Mesenchymal stem cell (in vitro differentiated cells and primary cell): ENCODE measurements around the gene HEXB.

Experiments
- DNase-seq: peaks from one replicate; pipeline ENCODE4 v3.0.0-alpha.2; 2013
- H2AFZ ChIP-seq: one replicate; pipeline ENCODE4 v1.6.1; 2013; ENCODE audit warnings: low read depth, mild to moderate bottlenecking, control low read depth, inconsistent platforms, low read length, moderate library complexity
- H2AK5ac ChIP-seq: 2 replicates; pipeline ENCODE4 v1.6.1; 2013; ENCODE audit warnings: low read length, moderate library complexity, mild to moderate bottlenecking, inconsistent platforms; ENCODE audit not compliant: severe bottlenecking
- H2BK120ac ChIP-seq: one replicate; pipeline ENCODE4 v1.6.1; 2013; ENCODE audit warnings: low read depth, mild to moderate bottlenecking, inconsistent platforms, low read length, moderate library complexity
- H2BK12ac ChIP-seq, 2 experiments: one replicate each; pipeline ENCODE4 v1.6.1; 2013; ENCODE audit warnings: inconsistent platforms in 2 of 2, low read length in 2 of 2, mild to moderate bottlenecking in 2 of 2, moderate library complexity in 2 of 2, control low read depth in 1 of 2
- H2BK15ac ChIP-seq: one replicate; pipeline ENCODE4 v1.6.1; 2013; ENCODE audit warnings: mild to moderate bottlenecking, low read depth, inconsistent platforms; ENCODE audit not compliant: poor library complexity, severe bottlenecking
- H2BK5ac ChIP-seq: 2 replicates; pipeline ENCODE4 v1.6.1; 2013; ENCODE audit warnings: low read depth, mild to moderate bottlenecking, low read length, control low read depth, inconsistent platforms; ENCODE audit not compliant: poor library complexity, severe bottlenecking
- H3K14ac ChIP-seq, 2 experiments: one replicate each; pipeline ENCODE4 v1.6.1; 2013; ENCODE audit warnings: inconsistent platforms in 2 of 2, low read length in 2 of 2, control low read depth in 1 of 2, mild to moderate bottlenecking in 1 of 2, moderate library complexity in 1 of 2
- H3K18ac ChIP-seq, 2 experiments: one replicate each; pipeline ENCODE4 v1.6.1; 2013; ENCODE audit warnings: inconsistent platforms in 2 of 2, low read length in 2 of 2, control low read depth in 1 of 2, low read depth in 1 of 2, mild to moderate bottlenecking in 1 of 2
- H3K23ac ChIP-seq, 2 experiments: one replicate each; pipeline ENCODE4 v1.6.1; 2013; ENCODE audit warnings: inconsistent platforms in 2 of 2, low read length in 2 of 2, mild to moderate bottlenecking in 2 of 2, moderate library complexity in 2 of 2, control low read depth in 1 of 2
- H3K27ac ChIP-seq: 2 replicates; pipeline ENCODE4 v1.5.1; 2013; ENCODE audit warnings: mild to moderate bottlenecking, moderate library complexity, low read length, control low read depth, inconsistent platforms; ENCODE audit not compliant: poor library complexity, severe bottlenecking
- H3K27me3 ChIP-seq, 2 experiments: 2 replicates each; pipeline versions ENCODE4 v1.6.1 to v1.7.0; 2013; ENCODE audit warnings: low read length in 2 of 2, mild to moderate bottlenecking in 2 of 2, moderate library complexity in 2 of 2, control low read depth in 1 of 2, inconsistent platforms in 1 of 2; ENCODE audit not compliant: control insufficient read depth in 1 of 2, insufficient read depth in 1 of 2
- H3K36me3 ChIP-seq, 2 experiments: 2 replicates each; pipeline versions ENCODE4 v1.6.1 to v1.7.0; 2013; ENCODE audit warnings: low read length in 2 of 2, control low read depth in 1 of 2, inconsistent platforms in 1 of 2, low read depth in 1 of 2, mild to moderate bottlenecking in 1 of 2; ENCODE audit not compliant: insufficient read depth in 2 of 2, control insufficient read depth in 1 of 2
- H3K4ac ChIP-seq, 2 experiments: one replicate each; pipeline ENCODE4 v1.6.1; 2013; ENCODE audit warnings: inconsistent platforms in 2 of 2, low read length in 2 of 2, mild to moderate bottlenecking in 2 of 2, moderate library complexity in 2 of 2, control low read depth in 1 of 2, low read depth in 1 of 2
- H3K4me1 ChIP-seq: 2 replicates; pipeline ENCODE4 v1.6.1; 2013; ENCODE audit warnings: low read depth, low read length, control low read depth; ENCODE audit not compliant: control insufficient read depth, insufficient read depth
- H3K4me2 ChIP-seq: 2 replicates; pipeline ENCODE4 v1.6.1; 2013; ENCODE audit warnings: low read length, mild to moderate bottlenecking, inconsistent platforms; ENCODE audit not compliant: poor library complexity, severe bottlenecking
- H3K4me3 ChIP-seq, 2 experiments: 2 replicates each; pipeline versions ENCODE4 v1.5.1 to v1.7.0; 2013; ENCODE audit warnings: low read length in 2 of 2, mild to moderate bottlenecking in 2 of 2, control low read depth in 1 of 2, low read depth in 1 of 2; ENCODE audit not compliant: insufficient read depth in 1 of 2
- H3K79me1 ChIP-seq: replicated peaks from 2 replicates; pipeline ENCODE4 v1.6.1; 2013; ENCODE audit warnings: mild to moderate bottlenecking, control low read depth, low read length, inconsistent platforms; ENCODE audit not compliant: poor library complexity, severe bottlenecking
- H3K9ac ChIP-seq: 2 replicates; pipeline ENCODE4 v1.7.0; 2013; ENCODE audit warnings: mild to moderate bottlenecking, low read length, moderate library complexity
- H3K9me3 ChIP-seq: 2 replicates; pipeline ENCODE4 v1.7.0; 2013; ENCODE audit warnings: mild to moderate bottlenecking, low read length; ENCODE audit not compliant: control insufficient read depth
- H4K8ac ChIP-seq: one replicate; pipeline ENCODE4 v1.6.1; 2013; ENCODE audit warnings: inconsistent platforms, mild to moderate bottlenecking, low read length, moderate library complexity
- H4K91ac ChIP-seq: one replicate; pipeline ENCODE4 v1.6.1; 2013; ENCODE audit warnings: mild to moderate bottlenecking, low read length, inconsistent platforms
- WGBS: methylation state at CpG from one replicate; pipeline ENCODE4 v1.1.7; 2013; ENCODE audit warnings: mixed read lengths; 5-methylcytosine and 5-hydroxymethylcytosine counted together

HEXB gene

DNA sequence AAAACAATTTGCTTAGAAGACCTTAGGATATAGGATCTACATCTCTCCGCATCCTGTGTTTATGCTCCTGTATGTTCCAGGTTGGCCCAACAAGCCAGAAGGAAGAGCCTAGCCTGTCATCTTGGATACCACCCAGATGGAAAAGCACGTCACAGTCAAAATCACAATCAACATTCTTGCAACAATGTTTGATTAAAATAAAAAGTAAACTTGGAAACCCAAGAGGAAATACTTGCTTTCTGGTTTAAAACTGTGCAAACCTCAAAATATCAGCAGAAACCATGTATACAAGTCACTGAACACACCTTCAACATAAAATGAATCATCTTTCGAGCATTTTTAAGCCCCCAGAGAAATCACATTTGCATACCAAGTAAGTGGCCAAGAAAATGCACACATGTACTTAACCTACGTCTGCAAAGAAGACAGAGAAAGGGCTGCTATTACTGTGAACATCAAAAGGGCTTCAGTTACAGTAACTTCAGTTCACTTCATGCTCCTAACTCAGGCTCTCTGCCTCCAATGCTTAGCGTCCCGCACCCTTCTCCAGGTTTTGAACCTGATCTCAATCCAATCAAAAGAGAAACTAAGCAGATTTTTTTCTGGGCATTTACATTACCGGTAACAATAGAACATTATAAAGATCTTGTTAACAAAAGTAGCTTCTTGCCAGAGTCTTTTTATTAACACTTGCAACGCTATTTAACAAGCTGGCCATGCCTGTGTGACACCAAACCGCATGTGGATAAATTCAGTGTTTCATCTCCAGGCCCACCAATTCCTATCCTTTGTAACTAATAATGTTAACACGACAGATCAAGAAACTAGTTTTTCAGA, 45.8 kb upstream of the HEXB start:
- no peak overlapping the region for H4K8ac ChIP-seq
- peak overlapping the region; percentile 92 to 93 for H3K4me3 ChIP-seq
- H3K9me3 ChIP-seq = no peaks in the 10 kb centered on the region
- no peak overlapping the region for H2AFZ ChIP-seq
- peak overlapping the region in 1 of 2 experiments; percentile 95 for H3K18ac ChIP-seq
- peak overlapping the region; percentile 64 for H2BK15ac ChIP-seq
- H2AK5ac ChIP-seq = no peak overlapping the region
- no peak overlapping the region for H2BK120ac ChIP-seq
- peak; percentile 60 for DNase-seq
- no peak overlapping the region for H3K4ac ChIP-seq
- peak overlapping the region in 1 of 2 experiments; percentile 11 for H2BK12ac ChIP-seq
- H3K4me2 ChIP-seq = peak overlapping the region; percentile 64
- no peaks in the 10 kb centered on the region for H3K79me1 ChIP-seq
- WGBS = 5% methylated on average over 10 of the region's 10 CpGs
- H3K27me3 ChIP-seq = no peaks in the 10 kb centered on the region
- H3K4me1 ChIP-seq = peaks cover 14% of the 10 kb centered on the region
- H3K36me3 ChIP-seq = peaks cover 19 to 20% of the 10 kb centered on the region in 2 experiments
- no peak overlapping the region for H2BK5ac ChIP-seq
- H4K91ac ChIP-seq = no peak overlapping the region
- no peak overlapping the region for H3K14ac ChIP-seq
- no peak overlapping the region for H3K23ac ChIP-seq
- H3K9ac ChIP-seq = peak overlapping the region; percentile 92
- peak overlapping the region; percentile 89 for H3K27ac ChIP-seq

DNA sequence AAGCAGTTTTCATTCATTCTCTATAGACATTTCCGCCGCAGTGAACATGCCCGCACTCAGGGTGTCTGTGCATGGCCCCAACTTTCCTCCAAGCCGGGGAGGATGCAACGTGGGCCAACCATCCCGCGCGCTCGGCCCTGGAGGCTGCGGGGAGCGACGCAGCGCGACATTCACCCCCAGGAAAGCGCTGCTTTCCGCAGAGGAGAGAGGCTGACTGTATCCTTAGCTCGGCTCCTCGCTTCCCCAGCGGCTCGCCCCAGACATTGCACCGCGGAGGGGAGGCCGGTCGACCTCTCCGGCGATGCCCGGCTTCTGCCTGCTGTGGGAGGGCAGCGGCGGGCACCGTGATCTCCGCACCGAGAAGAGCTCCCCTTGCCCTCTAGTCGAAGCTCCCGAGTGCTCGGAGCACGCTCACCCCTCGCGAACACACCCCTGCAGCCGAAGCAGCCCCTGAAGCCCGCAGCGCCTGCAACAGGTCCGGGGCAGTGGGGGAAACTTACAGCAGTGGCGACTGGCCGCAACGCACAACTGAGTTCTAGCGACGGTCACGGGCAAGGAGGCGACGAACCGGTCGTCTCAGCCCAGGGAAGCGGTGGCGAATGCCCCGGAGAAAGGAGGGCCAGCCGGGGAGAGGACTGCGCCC, 45.1 kb upstream of the HEXB start:
- Histone ChIP-seq H3K4me1 (peaks cover 10% of the 10 kb centered on the region), H2BK12ac (peak overlapping the region; percentile 31 to 73), H3K27ac (peak overlapping the region; percentile 89), H3K4me3 (peak overlapping the region; percentile 92 to 93), H3K14ac (peak overlapping the region in 1 of 2 experiments; percentile 92), H3K27me3 (no peaks in the 10 kb centered on the region), H3K23ac (peak overlapping the region; percentile 60 to 93), H3K9me3 (no peaks in the 10 kb centered on the region), H2BK15ac (peak overlapping the region; percentile 64), H3K4ac (peak overlapping the region; percentile 76 to 89), H2BK120ac (peak overlapping the region; percentile 90), H3K79me1 (no peaks in the 10 kb centered on the region), H3K36me3 (peaks cover 13 to 14% of the 10 kb centered on the region in 2 experiments), H2AFZ (no peak overlapping the region), H3K18ac (peak overlapping the region; percentile 95 to 97), H2BK5ac (peak overlapping the region; percentile 36), H4K91ac (peak overlapping the region; percentile 74), H3K9ac (peak overlapping the region; percentile 92), H3K4me2 (peak overlapping the region; percentile 61), H2AK5ac (no peak overlapping the region), H4K8ac (peak overlapping the region; percentile 55)
- DNase-seq = peak; percentile 68
- WGBS = under 1% methylated on average over 57 of the region's 57 CpGs

- H3K23ac ChIP-seq = peak within 1 kb of the TSS; percentile 63 to 93
- H2BK15ac ChIP-seq = peak within 1 kb of the TSS; percentile 78
- H2BK12ac ChIP-seq = peak within 1 kb of the TSS; percentile 31 to 81
- H3K9me3 ChIP-seq = no peaks in the 10 kb centered on the region
- peak within 1 kb of the TSS; percentile 89 to 93 for H3K4ac ChIP-seq
- peak within 1 kb of the TSS; percentile 97 for H4K8ac ChIP-seq
- no peak within 1 kb of the TSS for H2AK5ac ChIP-seq
- peak within 1 kb of the TSS; percentile 88 for H3K4me2 ChIP-seq
- peak within 1 kb of the TSS; percentile 95 to 97 for H3K18ac ChIP-seq
- H3K9ac ChIP-seq = peak within 1 kb of the TSS; percentile 92
- peak within 1 kb of the TSS; percentile 97 for H2BK120ac ChIP-seq
- H4K91ac ChIP-seq = peak within 1 kb of the TSS; percentile 94
- no peaks in the 10 kb centered on the region for H3K79me1 ChIP-seq
- under 1% methylated on average over 59 of the region's 59 CpGs for WGBS
- peaks cover 7 to 8% of the 10 kb centered on the region in 2 experiments for H3K36me3 ChIP-seq
- peak within 1 kb of the TSS; percentile 11 for H2AFZ ChIP-seq
- H3K14ac ChIP-seq = peak within 1 kb of the TSS in 1 of 2 experiments; percentile 92
- peak; percentile 93 for DNase-seq
- peaks cover 7% of the 10 kb centered on the region for H3K4me1 ChIP-seq
- peak within 1 kb of the TSS; percentile 63 for H2BK5ac ChIP-seq
- peak within 1 kb of the TSS; percentile 90 for H3K27ac ChIP-seq
- H3K4me3 ChIP-seq = peak within 1 kb of the TSS; percentile 92 to 93
- H3K27me3 ChIP-seq = no peaks in the 10 kb centered on the region
These were observed 44.5 kb upstream of the HEXB start, which contains the start of gene ENC1 for GRCh38 chr5:74640450-74640953. Gene ENC1, minus strand, starts transcription at chr5:74640728. Its CDS starts 4,243 bp downstream, at chr5:74636485.
